K562 (cell line): ENCODE results near the gene SPSB1. TPM values are rescaled to one million over a fixed set of nuclear protein-coding genes. Genes with fewer than 3 reads are reported as not detected.

Experiments used
- HES1 ChIP-seq: fragments of 450-650 bp; IDR thresholded peaks from 2 replicates; pipeline ENCODE4 v1.6.1; 2016; ENCODE audit warnings: low read depth, mild to moderate bottlenecking, moderate library complexity
- IRF9 ChIP-seq: fragments of 450-650 bp; IDR thresholded peaks from 2 replicates; pipeline ENCODE4 v1.6.1; 2016; ENCODE audit warnings: missing biosample characterization, missing genetic modification characterization
- RAD21 ChIP-seq, 2 experiments: fragments of 250-450 bp in 1 of 2; fragments of 450-650 bp in 1 of 2; sonication (Bioruptor Pico) in 1 of 2; formaldehyde crosslinking in 1 of 2; IDR thresholded peaks in 1 of 2; conservative IDR thresholded peaks in 1 of 2; 2 replicates each; pipeline versions ENCODE4 v1.4.0 to v1.8.0; 2020 to 2022; ENCODE audit warnings: mild to moderate bottlenecking in 2 of 2, moderate library complexity in 1 of 2
- ZBTB40 ChIP-seq, 2 experiments: fragments of 450-650 bp in 1 of 2; sonication (generic) in 1 of 2; formaldehyde crosslinking in 1 of 2; IDR thresholded peaks; 2 replicates each; pipeline versions ENCODE4 v1.7.1 to v1.9.0; 2016 to 2022; ENCODE audit warnings: inconsistent platforms in 1 of 2, mild to moderate bottlenecking in 1 of 2, missing genetic modification reagents in 1 of 2
- polyA plus RNA-seq, 8 experiments: library from polyadenylated mRNA; depleted of rRNA in 4 of 8; stranded (reverse) in 5 of 8; unstranded in 3 of 8; fragments of >200 nt; fragmentation: Nextera tagmentation in 2 of 8; fragmentation: Illumina TruSeq in 1 of 8; extraction: Ambion mirVana in 2 of 8; extraction: Trizol in 1 of 8; gene quantifications; 2 replicates each; pipeline versions ENCODE4 v1.2.1 to v1.2.3, GENCODE V29; 2011 to 2014; ENCODE audit warnings: inconsistent platforms in 1 of 8, missing spikeins in 1 of 8
- total RNA-seq, 7 experiments: library from RNA; depleted of rRNA in 6 of 7; stranded (reverse); fragments of >200 nt in 6 of 7; fragmentation: Illumina TruSeq in 2 of 7; extraction: Trizol in 2 of 7; gene quantifications; 2 replicates each; pipeline versions ENCODE4 v1.2.1 to v1.2.3, GENCODE V29; 2011 to 2021; ENCODE audit warnings: low replicate concordance in 1 of 7

Gene SPSB1
- total and polyA plus RNA-seq, 9 of the 15 experiments (the other 6 are each of a cell fraction or from before 2014, with no cell fraction given) = 0.06 to 0.35 (median 0.14) TPM; not detected in 6

- TF ChIP-seq ZBTB40 (IDR thresholded peaks at IDR 0.05) (no peak), ZBTB40 (CRISPR knock-in tag; IDR thresholded peaks at IDR 0.05) (no peak), IRF9 (tag) (no peak), RAD21 (CRISPR knock-in tag; conservative IDR thresholded peaks at IDR 0.05 in 1 of 2, IDR thresholded peaks at IDR 0.05 in 1 of 2) (no peak), HES1 (no peak)
These were observed 33.9 kb downstream of the SPSB1 start (continued) for GRCh38 chr1:9326596-9326995.
